ENCODE results near the gene GLI3. TPM values are rescaled to one million over a fixed set of nuclear protein-coding genes. Genes with fewer than 3 reads are reported as not detected.
A peak's percentile ranks its signal among the peaks of the same experiment; 100 is the strongest.

GLI3 gene
- total RNA-seq, 2 donors from 2014 or later: 2.7 to 10.2 TPM

DNA sequence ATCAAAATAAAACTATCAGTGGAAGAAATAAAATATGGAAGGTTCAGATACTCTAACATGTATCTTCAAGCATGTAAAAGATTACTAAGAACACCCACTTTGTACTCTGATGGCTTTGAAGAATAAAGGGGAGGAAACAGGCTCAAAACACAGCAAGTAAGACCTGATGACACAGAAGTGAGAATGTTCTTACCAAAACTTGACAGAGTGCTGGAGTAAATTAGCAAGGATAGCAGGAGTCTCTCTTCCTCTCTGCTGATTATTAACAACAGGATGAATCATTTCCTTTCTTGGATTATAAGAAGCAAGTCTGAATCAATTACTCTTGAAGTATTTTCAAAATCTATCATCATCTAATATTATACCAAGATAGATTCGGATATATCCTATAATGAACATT is 47.5 kb downstream of the GLI3 start:
- TF ChIP-seq, protein P1, sequence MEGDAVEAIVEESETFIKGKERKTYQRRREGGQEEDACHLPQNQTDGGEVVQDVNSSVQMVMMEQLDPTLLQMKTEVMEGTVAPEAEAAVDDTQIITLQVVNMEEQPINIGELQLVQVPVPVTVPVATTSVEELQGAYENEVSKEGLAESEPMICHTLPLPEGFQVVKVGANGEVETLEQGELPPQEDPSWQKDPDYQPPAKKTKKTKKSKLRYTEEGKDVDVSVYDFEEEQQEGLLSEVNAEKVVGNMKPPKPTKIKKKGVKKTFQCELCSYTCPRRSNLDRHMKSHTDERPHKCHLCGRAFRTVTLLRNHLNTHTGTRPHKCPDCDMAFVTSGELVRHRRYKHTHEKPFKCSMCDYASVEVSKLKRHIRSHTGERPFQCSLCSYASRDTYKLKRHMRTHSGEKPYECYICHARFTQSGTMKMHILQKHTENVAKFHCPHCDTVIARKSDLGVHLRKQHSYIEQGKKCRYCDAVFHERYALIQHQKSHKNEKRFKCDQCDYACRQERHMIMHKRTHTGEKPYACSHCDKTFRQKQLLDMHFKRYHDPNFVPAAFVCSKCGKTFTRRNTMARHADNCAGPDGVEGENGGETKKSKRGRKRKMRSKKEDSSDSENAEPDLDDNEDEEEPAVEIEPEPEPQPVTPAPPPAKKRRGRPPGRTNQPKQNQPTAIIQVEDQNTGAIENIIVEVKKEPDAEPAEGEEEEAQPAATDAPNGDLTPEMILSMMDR (conservative IDR thresholded peaks at IDR 0.05): no peak
- no peak overlapping the region for H3K27ac Mint-ChIP-seq
- H3K36me3 Mint-ChIP-seq (ENCODE audit: low read depth): no peaks in the 10 kb centered on the region
- H3K9me3 Mint-ChIP-seq: no peaks in the 10 kb centered on the region
- H3K4me1 Mint-ChIP-seq: peaks cover 27% of the 10 kb centered on the region
- H3K4me1 ChIP-seq (ENCODE audit: control insufficient read depth, insufficient read depth, low read length): no peaks in the 10 kb centered on the region
- no peak overlapping the region for H3K27ac ChIP-seq (ENCODE audit: low read depth, low read length)
- H3K27me3 ChIP-seq (ENCODE audit: control insufficient read depth, insufficient read depth, low read length, poor library complexity, severe bottlenecking): no peaks in the 10 kb centered on the region
- WGBS, 2 experiments (ENCODE audit: insufficient coverage in 1 of 2, insufficient read length in 1 of 2): 100% methylated on average over 1 of the region's 1 CpG; no CpG with 5 or more reads in 1 of the 2 experiments
- peaks cover 48% of the 10 kb centered on the region for H3K27me3 Mint-ChIP-seq (ENCODE audit: insufficient read depth)
- no peaks in the 10 kb centered on the region for H3K9me3 ChIP-seq (ENCODE audit: control insufficient read depth, low read length)
- DNase-seq: no peak
- H3K36me3 ChIP-seq (ENCODE audit: control insufficient read depth, insufficient read depth, low read length): no peaks in the 10 kb centered on the region
- no peak overlapping the region for H3K9ac ChIP-seq (ENCODE audit: extremely low read depth, low read length, poor library complexity, severe bottlenecking)
- H3K4me3 ChIP-seq (ENCODE audit: low read length): no peak overlapping the region
- no peak overlapping the region for H3K4me3 Mint-ChIP-seq

DNA sequence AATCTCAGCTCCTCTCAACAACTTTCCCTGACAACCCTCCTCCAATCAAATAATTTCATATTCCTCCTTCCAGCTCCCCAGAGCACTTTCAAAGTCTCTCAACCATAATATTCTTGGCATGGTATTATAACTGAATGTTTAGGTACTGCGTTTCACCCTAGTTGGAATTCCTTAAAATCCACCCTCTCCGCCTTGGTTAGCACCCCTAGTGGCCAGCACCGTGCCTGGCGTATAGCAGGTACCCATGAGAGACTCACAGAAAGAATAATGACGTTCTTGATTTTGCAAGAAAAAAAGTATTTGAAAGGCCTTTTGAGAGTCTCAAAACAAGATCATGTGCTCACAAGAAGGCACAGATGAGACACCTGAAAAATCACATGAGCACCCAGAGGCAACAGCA is 50.9 kb downstream of the GLI3 start:
- Histone ChIP-seq H3K9ac (ENCODE audit: extremely low read depth, low read length, poor library complexity, severe bottlenecking) (no peak overlapping the region), H3K4me1 (ENCODE audit: control insufficient read depth, insufficient read depth, low read length) (no peaks in the 10 kb centered on the region), H3K36me3 (ENCODE audit: control insufficient read depth, insufficient read depth, low read length) (no peaks in the 10 kb centered on the region), H3K27ac (ENCODE audit: low read depth, low read length) (no peak overlapping the region), H3K4me3 (ENCODE audit: low read length) (no peak overlapping the region), H3K27me3 (ENCODE audit: control insufficient read depth, insufficient read depth, low read length, poor library complexity, severe bottlenecking) (no peaks in the 10 kb centered on the region), H3K9me3 (ENCODE audit: control insufficient read depth, low read length) (no peaks in the 10 kb centered on the region)
- Mint-ChIP-seq H3K36me3 (ENCODE audit: low read depth) (no peaks in the 10 kb centered on the region), H3K4me1 (peaks cover 2% of the 10 kb centered on the region), H3K27me3 (ENCODE audit: insufficient read depth) (peaks cover 48% of the 10 kb centered on the region), H3K4me3 (no peak overlapping the region), H3K27ac (no peak overlapping the region), H3K9me3 (no peaks in the 10 kb centered on the region)
- 50 to 56% methylated on average over 4 to 5 of the region's 5 CpGs for WGBS, 2 experiments (ENCODE audit: insufficient coverage in 1 of 2, insufficient read length in 1 of 2)
- TF ChIP-seq, protein P1 (conservative IDR thresholded peaks at IDR 0.05): peak; percentile 96
- DNase-seq: peak; percentile 78

DNA sequence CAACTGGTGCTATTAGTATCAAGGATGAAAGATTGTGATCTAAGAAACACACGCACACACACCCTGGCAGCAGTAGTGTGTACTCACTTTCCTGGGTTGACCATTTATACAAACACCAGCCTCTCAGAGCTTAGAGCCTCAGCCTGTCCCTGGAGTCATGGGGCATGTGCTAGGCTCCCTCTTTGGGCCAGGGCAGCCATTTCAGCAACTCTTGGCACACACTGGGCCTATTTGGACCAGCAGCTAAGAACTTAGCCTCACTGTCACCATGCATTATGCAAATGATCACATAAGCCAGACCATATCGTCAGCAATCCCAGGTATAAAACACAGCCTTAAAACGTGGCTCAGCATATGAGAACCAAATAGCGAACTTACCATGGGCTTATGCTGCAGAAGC is 51.3 kb downstream of the GLI3 start:
- H3K9ac ChIP-seq (ENCODE audit: extremely low read depth, low read length, poor library complexity, severe bottlenecking): no peak overlapping the region
- 81 to 89% methylated on average over 1 to 4 of the region's 4 CpGs for WGBS, 2 experiments (ENCODE audit: insufficient coverage in 1 of 2, insufficient read length in 1 of 2)
- H3K27me3 Mint-ChIP-seq (ENCODE audit: insufficient read depth): peaks cover 48% of the 10 kb centered on the region
- H3K27me3 ChIP-seq (ENCODE audit: control insufficient read depth, insufficient read depth, low read length, poor library complexity, severe bottlenecking): no peaks in the 10 kb centered on the region
- H3K27ac Mint-ChIP-seq: no peak overlapping the region
- TF ChIP-seq, protein P1 (conservative IDR thresholded peaks at IDR 0.05): no peak
- no peak overlapping the region for H3K27ac ChIP-seq (ENCODE audit: low read depth, low read length)
- H3K4me1 Mint-ChIP-seq: peaks cover 2% of the 10 kb centered on the region
- no peaks in the 10 kb centered on the region for H3K36me3 Mint-ChIP-seq (ENCODE audit: low read depth)
- H3K36me3 ChIP-seq (ENCODE audit: control insufficient read depth, insufficient read depth, low read length): no peaks in the 10 kb centered on the region
- H3K9me3 Mint-ChIP-seq: no peaks in the 10 kb centered on the region
- no peak for DNase-seq
- no peak overlapping the region for H3K4me3 Mint-ChIP-seq
- H3K4me1 ChIP-seq (ENCODE audit: control insufficient read depth, insufficient read depth, low read length): no peaks in the 10 kb centered on the region
- no peak overlapping the region for H3K4me3 ChIP-seq (ENCODE audit: low read length)
- no peaks in the 10 kb centered on the region for H3K9me3 ChIP-seq (ENCODE audit: control insufficient read depth, low read length)

Measured in endodermal cell (in vitro differentiated cells).